Stimulated activated CD4-positive, alpha-beta T cell treated with anti-CD3 and anti-CD28 coated beads, TNF-alpha, amount 100 ng/mL, for 4 hours (primary cell): ENCODE measurements around the gene ATAT1.

Experiments
- DNase-seq, 3 experiments: peaks; one replicate each; pipeline ENCODE4 v3.0.0-alpha.2; 2020; ENCODE audit warnings: low read depth in 3 of 3

Gene ATAT1

DNA sequence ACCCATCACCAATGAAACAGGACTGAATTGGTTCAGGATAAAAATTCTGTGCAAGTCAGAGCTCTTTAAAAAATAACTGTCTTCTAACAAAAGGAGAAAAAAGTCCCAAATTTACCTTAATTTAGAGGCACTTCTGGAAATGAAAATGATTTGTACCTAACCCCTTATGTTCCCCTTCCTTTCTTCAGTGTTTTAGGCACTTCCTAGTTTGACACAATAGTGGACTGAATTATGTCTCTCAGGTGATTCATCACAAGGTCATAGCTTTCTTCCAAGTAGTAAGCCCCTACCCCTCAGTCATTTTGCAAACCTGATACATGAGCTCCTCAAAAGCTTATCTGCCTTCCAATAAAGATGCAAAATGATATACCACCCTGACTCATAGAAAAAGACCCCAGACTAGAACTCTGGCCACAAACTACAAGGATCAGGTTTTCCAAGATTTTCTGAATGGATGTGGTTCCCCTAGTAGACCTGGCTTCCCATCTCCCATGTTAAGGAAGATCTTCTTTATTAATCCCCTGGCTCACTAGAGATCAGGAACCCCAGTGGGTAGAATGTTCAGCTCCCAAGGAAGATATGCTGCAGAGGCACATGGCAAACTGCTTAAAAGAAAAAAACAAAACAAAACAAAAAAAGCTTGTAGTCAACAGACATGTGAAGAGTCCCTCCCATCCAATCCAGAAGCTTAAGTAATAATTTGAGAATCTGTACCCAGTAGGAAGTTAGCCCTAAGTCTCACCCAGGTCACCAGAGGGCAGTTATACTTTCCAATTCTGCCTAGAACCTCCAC is 13.2 kb upstream of the ATAT1 start:
- DNase-seq = no peak

DNA sequence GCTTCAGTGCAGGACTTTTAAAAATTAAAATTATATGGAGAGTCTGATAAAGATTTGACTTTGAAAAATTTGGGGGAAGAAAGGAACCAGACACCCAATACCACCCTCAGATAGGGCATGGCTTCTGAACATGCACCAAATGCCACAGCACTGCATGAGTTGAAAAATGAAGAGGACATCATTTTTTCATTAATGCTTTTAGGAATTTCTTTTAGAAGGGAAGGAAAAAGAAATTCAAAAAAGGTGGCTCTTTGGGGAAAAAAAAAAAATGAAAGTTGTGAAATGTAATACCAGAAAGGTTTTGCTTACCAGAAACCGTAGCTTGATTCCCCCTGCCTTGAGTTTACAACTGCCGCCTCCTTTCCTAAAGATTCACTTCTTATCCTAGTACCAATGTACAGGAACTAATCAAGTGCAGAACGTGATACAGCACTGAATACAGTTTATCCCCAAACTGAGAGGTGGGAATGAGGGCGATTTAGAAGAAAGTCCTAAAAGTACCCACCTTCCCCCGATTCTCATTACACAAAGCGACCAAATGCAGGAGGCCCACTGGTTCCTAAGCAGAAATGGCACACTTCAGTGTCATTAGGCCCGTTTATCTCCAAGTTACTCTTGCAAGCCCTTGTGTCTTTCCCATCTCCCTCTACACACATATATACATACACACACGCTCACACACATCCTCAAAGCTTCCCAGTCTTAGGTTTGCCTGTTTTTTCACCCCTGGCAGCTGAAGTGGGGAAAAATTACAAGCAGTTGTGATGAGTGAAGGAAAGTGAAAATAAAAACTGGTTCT is 12.4 kb upstream of the ATAT1 start:
- DNase-seq = no peak

DNA sequence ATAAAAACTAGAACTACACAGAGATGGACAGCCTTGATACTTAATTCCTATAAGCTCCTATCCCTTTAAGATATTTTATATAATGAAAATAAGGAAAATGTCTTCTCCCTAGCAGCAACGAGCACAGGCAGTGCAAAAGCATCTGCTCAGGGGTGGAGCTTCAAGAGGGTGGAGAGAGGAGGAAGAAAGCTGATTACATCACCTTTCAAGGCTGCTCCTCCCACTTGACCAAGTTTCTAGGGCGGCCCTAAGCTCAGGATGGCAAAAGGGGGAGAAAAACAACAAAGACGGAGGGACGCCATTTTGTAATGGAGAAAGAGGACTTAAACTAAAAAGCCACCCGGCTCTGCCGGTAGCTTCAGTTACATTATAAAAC is 11.8 kb upstream of the ATAT1 start:
- DNase-seq = peak in 2 of 3 experiments; percentile 67 to 81

DNA sequence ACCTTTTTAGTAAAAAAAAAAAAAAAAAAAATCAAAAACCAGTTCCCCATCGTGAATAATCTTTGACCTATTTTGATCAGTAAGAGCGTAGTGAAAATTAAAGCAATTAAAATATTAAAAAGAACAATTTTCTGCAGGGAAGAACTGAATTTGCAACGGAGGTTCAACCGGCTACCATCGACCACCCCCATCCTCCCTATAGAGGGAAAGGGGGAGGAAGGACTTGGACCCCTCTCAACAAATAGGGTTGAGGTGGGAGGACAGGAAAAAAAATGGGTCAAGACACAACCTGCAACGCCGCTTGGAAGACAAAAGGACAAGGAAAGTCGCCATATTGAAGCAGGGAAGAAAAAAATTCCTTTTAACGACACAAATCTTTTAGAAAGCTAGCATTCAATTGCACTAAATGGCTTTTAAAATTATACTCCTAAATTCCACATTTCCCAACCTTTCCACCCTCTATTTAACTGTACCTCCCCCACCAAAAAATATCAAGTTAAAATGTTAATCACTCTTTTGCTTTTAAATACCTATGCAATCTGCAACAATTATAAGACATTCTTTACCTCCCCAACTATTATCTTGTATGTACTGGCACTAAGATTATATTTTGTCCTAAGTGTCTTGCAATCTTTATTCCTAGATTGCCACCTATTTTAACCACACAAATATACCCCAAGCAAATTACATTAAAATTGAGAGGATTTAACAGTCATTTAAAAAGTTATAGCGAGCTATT is 11.3 kb upstream of the ATAT1 start:
- no peak for DNase-seq

DNA sequence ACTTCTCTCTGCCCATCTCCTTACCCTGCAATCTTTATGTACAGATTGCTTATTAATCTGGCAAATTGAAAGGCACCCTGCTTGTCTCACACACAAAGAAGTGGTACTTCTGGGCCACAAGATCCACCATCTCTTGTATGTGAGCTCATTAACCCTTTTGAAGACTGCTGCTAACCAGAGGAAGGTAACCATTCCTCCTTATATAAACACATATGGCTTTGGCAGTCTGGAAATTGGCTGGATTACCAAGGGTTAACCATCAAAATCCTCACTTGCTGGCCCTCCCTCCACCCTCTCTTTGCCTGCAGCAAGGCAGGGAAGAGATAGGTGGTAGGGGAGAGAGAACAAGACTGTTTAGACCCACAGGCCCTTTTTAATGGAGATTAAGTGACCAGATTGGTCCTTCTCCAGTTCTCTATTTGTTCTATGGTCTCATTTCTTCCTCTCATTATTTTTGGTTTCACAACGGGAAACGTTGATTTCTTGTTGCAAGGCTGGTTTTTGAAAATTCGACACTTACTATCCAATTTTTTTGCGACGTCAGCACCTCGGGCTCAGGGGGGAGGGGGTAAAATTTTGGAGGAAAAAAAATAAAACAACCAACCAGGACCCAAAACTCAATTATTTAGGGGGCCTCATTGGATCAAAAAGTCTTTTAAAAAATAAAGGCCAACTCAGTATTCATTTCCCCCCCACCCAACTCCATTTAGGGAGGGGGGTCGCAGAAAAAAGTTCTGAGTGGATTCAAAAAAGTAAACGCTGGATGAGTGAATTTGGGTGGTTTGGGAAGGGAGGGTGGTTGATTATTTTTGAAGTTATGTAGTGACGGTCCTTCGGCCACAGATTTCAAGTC is 10.5 kb upstream of the ATAT1 start:
- no peak for DNase-seq

DNA sequence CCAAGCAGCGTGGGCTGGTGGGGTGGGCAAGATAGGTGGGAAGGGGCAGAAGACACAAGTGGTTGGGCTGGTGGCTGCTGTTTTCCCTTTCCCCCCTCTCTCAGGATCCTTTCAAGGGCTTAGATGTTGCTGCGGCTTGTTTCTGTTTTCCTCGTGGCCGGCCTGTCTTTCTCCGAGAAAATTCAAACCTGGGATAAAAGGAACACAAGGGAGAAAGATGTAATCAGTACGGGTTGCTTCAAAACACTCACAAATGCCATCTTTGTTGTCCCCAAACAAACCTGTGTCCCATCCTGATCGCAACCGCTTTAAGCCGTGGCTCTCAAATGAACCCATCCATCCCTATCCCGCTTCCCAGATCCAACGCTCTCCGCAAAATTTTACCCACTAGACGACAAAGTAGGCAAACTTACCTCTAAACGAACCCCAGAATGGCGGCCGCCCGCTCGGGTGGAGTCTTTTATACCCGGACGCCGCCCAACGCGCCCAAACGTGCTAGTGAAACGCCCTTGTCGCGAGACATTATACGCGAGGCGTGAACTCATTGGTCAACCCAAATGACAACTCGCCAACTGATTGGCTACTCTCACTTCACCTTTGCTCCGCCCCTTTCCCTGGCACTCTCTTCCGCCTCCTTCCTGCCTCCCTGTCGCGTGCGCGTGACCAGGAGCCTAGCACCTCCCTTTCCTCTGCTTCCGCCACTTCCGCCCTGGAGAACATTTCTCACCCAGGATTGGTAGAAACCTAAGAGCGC is 9.7 kb upstream of the ATAT1 start, which contains the start of gene PPP1R10:
PPP1R10 (minus strand) TSS at position 433 of the 754 bp plus-strand sequence. CDS start 7,299 bp downstream, outside the sequence.
- peak; percentile 85 to 98 (median 96) for DNase-seq

DNA sequence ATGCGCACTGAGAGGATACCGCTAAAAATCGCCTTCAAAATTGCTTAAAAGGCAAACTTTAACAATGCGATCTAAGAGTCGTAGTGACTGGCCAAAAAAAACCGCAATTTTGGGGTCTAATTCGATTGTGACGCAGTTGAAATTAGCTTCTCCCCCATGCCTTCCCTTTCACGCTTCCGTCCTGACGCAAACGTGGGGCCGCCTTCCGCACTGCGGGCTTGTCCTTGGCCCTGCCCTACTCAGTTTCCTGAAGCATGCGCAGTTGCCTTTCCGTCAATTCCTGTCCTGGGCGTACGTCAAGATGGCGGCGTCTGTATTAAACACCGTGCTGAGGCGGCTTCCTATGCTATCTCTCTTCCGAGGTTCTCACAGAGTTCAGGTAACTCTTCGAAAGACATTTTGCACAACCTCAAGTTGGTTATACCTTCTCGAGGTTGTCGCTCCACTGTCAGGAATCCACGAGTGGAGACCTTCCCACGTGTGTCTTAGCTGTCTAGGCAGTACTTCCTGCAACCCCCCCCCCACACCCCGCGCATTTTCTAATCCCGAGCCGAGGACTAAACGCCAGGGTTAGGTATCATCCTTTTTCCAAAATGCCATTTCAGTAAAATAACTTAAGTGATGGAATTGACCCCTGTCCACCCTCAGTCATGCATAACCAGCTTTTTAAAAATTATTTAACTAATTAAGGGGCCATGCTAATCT is 9.0 kb upstream of the ATAT1 start, which contains the start of gene MRPS18B:
MRPS18B (plus strand) TSS at position 276 of the 705 bp plus-strand sequence; CDS start at position 302, 26 bp downstream.
- peak; percentile 88 to 98 (median 93) for DNase-seq

DNA sequence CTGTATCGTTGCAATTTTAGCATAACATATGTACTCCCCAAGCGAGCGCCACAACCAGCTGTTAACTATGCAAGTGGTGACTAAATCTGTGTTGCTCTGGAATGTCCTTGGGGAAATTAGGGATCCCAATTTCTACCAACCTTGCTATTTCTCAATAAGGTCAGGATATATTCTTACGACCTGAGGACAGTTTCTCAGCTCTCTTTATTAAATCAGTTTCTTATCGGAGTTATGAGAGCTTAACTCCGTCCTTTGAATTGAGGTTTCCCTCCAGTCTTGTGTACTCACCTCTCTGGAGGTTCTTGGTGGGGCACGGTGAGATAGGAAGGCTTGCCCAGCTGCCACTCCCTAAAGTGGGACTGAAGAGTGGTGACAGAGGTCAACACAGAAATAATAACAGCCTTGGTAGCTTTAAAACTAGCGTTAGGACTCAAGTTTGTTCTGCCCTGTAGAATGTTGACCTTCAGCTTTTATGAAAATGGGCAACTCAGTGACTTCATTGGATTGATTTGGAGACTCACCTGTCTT is 8.3 kb upstream of the ATAT1 start:
- DNase-seq = no peak

DNA sequence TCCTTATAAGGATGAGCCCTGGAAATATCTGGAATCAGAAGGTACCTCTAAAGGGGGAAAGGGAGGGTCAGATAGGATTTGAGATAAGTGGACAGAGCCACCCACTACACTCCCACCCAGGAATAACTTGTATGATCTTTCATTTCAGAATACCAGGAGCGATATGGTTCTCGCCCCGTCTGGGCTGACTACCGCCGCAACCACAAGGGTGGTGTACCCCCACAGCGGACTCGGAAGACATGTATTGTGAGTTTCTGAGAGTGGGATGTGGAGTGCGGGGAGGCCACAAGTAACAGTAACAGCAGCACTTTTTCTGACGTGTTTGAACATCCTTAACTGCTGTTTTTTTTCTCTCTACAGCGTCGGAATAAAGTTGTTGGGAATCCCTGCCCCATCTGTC is 7.1 kb upstream of the ATAT1 start:
- no peak for DNase-seq

DNA sequence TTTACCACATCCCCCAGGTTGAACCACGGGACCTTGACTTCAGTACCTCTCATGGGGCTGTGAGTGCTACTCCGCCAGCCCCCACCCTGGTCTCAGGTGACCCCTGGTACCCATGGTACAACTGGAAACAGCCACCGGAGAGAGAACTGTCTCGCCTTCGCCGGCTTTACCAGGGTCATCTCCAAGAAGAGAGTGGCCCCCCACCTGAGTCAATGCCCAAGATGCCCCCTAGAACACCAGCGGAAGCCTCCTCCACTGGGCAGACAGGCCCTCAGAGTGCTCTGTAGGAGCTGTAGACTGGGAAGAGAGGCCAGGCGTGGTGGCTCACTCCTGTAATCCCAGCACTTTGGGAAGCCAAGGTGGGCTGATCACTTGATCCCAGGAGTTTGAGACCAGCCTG is 1.2 kb upstream of the ATAT1 start:
- DNase-seq = no peak

DNA sequence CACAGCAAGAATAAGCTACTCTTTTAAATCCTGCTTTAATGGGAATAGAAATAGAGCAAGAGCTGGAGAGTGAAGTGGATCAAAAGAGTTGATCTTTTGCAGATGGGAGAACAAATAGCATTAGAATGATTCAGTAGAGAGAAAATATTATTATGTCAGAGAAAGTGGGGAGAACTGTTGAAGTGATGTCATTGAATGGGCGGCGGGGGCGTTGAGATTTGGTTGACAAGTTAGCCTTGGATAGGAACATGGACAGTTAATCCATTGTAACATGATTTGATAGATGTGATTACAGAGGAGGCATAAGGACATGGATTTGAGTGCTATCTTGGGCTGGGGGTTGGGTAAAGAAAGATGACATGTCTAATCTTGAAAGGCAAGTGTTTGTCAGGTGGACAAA is 9.2 kb downstream of the ATAT1 start:
- no peak for DNase-seq

DNA sequence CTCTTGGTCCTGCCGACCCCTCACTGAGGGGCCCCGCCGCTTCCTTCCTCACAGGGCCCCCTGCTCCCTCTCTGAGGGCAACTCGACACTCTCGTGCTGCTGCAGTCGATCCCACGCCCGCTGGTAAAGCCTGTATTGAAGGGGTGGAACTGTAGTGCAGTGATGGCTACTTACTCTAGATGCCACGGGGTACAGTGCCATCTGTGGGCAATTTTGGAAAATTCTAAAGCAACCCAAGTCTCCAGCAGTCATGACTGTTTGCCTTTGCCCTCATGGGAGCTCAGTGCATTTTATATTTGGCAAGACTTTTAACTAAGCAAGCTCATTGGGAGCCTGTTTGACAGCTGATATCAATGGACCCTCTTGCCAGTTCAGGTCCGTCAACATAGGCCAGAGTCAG is 13.8 kb downstream of the ATAT1 start:
- no peak for DNase-seq

DNA sequence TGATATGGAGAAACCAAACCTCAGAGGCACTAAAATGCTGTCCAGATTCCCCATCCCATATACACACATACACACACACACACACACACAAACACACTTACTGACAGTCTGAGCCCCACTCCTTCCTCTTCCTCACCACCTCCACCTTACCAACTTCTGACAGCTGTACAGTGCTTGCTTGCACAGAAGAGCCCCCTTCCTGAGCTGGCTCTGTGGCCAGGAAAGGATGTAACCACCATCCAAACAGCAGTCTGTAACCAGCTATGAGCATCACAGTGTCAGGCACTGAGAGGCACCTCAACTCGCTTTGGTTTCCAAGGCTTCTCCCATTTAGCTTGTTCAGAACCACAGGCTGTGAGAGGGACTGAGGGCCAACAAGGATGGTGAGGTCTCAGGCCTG is 14.4 kb downstream of the ATAT1 start:
- no peak for DNase-seq

DNA sequence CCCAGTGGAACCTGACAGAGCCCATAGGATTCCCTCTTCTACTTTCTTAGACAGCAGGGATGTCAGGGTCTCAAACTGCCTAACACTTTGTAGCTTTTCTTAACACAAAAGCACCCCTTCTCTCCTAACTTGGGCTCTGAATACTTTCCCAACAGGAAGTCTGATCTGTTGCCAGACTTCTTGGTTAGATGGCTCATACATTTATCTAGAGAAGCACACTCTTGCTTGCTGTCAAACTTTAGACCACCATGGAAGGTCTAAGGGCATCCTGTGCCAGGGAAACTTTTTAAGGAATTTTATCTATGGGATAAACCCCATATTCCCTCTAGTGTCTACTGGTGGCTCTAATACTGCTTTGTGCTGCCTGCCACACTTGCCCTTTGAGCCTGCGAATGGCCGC is 17.0 kb downstream of the ATAT1 start:
- DNase-seq = no peak

DNA sequence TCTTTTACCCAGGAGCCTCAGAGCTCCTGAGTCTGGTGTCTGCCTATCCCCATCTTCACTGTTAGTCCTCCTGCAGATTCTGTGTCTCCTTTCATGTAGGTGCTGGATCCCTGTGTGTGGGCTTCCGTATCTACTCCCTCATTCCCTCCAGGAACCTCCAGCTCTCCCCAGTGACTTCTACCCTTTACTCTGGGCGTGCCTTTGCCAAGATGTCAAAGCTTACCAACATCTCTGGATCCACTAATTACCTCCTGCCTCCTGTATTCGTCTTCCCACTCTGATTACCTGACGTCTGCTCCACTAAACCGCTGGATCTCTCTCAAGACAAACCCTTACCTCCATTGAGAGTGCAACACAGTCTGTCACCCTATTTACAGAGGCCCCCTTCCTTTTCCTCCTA is 18.1 kb downstream of the ATAT1 start:
- DNase-seq = no peak

DNA sequence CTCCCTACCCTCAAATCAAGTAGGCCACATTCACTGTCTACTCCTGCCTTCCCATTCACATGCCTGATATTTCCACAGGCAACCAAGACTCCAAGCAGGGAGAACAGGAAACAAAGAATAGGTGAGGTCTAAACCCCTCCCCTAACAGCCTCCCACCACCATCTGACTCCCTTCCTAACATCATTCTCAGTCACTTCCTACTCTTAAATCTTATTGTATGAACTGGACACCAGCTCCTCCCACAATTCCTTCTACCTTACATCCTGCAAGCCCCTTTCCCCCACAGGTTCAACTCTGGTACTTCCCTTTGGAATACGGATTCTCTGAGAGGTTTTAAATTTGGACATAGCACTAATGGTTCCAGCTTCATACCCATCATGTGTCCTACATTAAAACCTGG is 19.3 kb downstream of the ATAT1 start:
- DNase-seq = no peak

DNA sequence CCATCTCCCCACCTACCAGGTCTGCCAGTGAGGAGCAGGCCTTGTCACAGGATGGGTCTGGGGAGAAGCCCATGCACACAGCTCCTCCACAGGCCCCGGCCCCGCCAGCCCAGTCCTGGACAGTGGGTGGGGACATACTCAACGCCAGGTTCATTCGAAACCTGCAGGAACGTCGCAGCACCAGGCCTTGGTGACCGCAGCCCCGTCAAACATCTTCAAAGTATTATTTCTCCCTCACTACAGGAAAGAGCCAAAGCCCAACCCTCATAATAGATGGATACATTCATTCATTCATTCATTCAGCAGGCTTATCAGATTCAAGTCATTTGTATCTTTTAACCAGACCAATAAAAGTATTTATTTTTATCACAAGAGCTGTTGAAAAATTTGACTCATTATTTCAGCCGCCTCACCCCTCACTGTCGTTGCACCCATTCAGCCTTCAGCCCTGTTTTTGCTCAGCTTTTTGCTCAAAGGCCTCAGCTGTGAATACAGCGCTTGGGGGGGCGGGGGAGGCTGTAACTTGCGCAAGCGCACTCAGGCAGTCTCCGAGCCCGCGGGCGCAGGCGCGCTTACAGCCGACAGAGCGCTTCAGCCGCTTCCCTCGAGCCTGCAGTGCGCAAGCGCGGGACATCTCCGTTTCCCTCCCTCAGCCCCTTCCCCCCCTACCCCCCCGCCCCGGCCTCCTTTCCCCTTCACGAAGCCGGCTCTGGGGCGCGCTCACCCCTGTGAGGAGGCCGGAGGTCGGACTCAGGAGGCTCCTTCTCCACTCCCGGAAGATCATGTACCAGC is 20.0 kb downstream of the ATAT1 start, which contains the start of gene C6orf136:
C6orf136 (plus strand) TSS at position 684 of the 792 bp plus-strand sequence; CDS start at position 783, 99 bp downstream.
- peak; percentile 76 to 90 (median 90) for DNase-seq

DNA sequence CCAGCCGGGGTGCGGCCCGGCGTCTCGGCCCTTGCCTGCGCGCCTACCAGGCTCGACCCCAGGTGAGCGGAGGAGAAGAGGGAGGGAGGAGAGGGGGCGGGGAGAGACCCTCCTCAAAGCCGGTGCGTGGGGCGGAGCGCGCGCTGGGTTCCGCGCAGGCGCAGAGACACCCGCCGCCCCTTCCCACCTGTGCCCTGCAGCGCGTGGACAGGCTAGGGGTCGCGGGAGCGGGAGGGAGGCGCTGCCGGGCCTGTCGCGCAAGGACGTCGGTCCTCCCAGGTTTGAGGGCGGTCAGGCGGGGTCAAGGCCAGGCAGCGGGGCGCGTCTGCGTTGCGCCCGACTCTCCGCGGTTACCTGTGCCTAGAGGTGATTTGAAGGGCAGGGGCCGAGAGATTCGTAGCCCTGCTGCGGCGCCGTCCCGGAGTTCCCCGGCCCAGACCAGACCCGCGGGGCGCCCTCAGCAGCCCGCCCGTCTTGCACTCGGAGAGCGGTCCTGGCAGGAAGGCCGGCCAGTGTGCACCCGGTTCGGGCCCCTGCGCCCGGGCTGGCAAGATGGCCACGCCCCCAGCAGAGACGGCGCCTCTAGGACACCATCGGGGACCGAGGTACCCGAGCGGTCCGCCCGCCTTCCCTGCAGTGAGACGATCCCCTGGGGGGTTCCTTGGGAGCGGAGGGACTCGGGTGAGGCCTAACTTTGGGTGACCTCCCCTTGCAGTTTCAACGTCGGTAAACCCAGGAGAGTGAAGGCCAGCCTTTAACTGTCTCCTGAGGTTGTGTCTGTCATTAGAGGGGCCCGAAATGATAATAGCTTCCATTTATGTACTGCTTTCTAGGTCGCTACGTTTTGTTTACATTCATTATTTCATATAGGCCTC is 20.8 kb downstream of the ATAT1 start:
- DNase-seq = peak; percentile 48 to 60 (median 60)
